A673 (cell line): ENCODE data around the gene MGMT.

ENCODE experiments used
- CTCF ChIP-seq: fragments of 300-800, 200-600 bp; sonication (generic); conservative IDR thresholded peaks from 2 replicates; pipeline ENCODE4 v1.5.1; 2017; ENCODE audit warnings: low read depth, mild to moderate bottlenecking, antibody characterized with exemption, low read length, moderate library complexity, mixed read lengths
- EZH2 ChIP-seq: fragments of 200-600 bp; sonication (generic); IDR thresholded peaks from 2 replicates; pipeline ENCODE4 v1.6.1; 2017; ENCODE audit warnings: borderline replicate concordance, low read depth, mild to moderate bottlenecking, mixed read lengths, antibody characterized with exemption, low read length; ENCODE audit not compliant: poor library complexity, severe bottlenecking

- no peak for TF ChIP-seq CTCF
- TF ChIP-seq EZH2, result no peak
Observed at GRCh38 chr10:129728905-129729795, 262.1 kb downstream of the MGMT start.
